Spinal cord (tissue), 10 donors: ENCODE data around the gene HIGD1B. TPM values are rescaled to one million over a fixed set of nuclear protein-coding genes. Genes with fewer than 3 reads are reported as not detected.
"Not testable (repeated sequence)": the region's sequence is repeated elsewhere in the genome, so short reads cannot be mapped to it uniquely, and the experiment has no call there.

Experiments
- DNase-seq, 6 donors: peaks; one replicate each; pipeline versions ENCODE4 v3.0.0 to v3.0.0-alpha.2; 2013 to 2015; ENCODE audit warnings: low spot score in 6 of 6, low read depth in 4 of 6
- H3K27ac ChIP-seq: one replicate; pipeline ENCODE4 v1.5.1; 2013; ENCODE audit warnings: low read depth, low read length, control low read depth
- H3K27me3 ChIP-seq: one replicate; pipeline ENCODE4 v1.6.1; 2013; ENCODE audit warnings: low read length; ENCODE audit not compliant: control insufficient read depth, insufficient read depth
- H3K36me3 ChIP-seq: one replicate; pipeline ENCODE4 v1.6.1; 2013; ENCODE audit warnings: low read length; ENCODE audit not compliant: control insufficient read depth, insufficient read depth
- H3K4me1 ChIP-seq: one replicate; pipeline ENCODE4 v1.6.1; 2013; ENCODE audit warnings: low read length; ENCODE audit not compliant: control insufficient read depth, insufficient read depth
- H3K4me3 ChIP-seq: one replicate; pipeline ENCODE4 v1.5.1; 2013; ENCODE audit warnings: low read depth, low read length, control low read depth
- H3K9me3 ChIP-seq: one replicate; pipeline ENCODE4 v1.6.1; 2013; ENCODE audit warnings: low read length; ENCODE audit not compliant: control insufficient read depth, insufficient read depth
- WGBS: methylation state at CpG from one replicate; pipeline ENCODE4 v1.1.5; 2013; ENCODE audit warnings: missing lambda C conversion rate; ENCODE audit not compliant: insufficient coverage; 5-methylcytosine and 5-hydroxymethylcytosine counted together
- polyA plus RNA-seq, 2 donors: library from polyadenylated mRNA; unstranded; fragments of 120-200 nt; gene quantifications; one replicate each; pipeline ENCODE4 v1.2.1, GENCODE V29; 2013; ENCODE audit not compliant: insufficient read length in 2 of 2
- total RNA-seq, 2 donors: library from RNA; depleted of rRNA in 1 of 2; stranded (reverse); fragments of 120-200 nt in 1 of 2; fragments of >200 nt in 1 of 2; gene quantifications; one replicate each; pipeline versions ENCODE4 v1.2.3 to v1.2.4, GENCODE V29; 2013 to 2014
- donor health status: healthy.

HIGD1B gene
- total and polyA plus RNA-seq, 4 donors = 5.4 to 18.5 (median 10.4) TPM

DNA sequence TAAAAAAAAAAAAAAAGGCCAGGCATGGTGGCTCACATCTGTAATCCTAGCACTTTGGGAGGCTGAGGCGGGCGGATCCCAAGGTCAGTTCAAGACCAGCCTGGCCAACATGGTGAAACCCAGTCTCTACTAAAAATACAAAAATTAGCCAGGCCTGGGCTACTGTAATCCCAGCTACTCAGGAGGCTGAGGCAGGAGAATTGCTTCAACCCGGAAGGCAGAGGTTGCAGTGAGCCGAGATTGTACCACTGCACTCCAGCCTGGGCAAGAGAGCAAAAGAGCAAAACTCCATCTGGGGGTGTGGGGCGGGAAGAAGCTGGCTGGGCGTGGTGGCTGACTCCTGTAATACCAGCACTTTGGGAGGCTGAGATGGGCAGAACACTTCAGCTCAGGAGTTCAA, 29.2 kb upstream of the HIGD1B start:
- not testable (repeated sequence) for H3K27me3 ChIP-seq, H3K36me3 ChIP-seq, H3K9me3 ChIP-seq, DNase-seq, H3K4me3 ChIP-seq, H3K27ac ChIP-seq, H3K4me1 ChIP-seq
- 91% methylated on average over 4 of the region's 6 CpGs for WGBS

- WGBS = 19% methylated on average over 3 of the region's 7 CpGs
- no peaks in the 10 kb centered on the region for H3K27me3 ChIP-seq
- DNase-seq = peak in 3 of 6 donors; percentile 22 to 95 (median 80)
- no peaks in the 10 kb centered on the region for H3K36me3 ChIP-seq
- H3K27ac ChIP-seq = peak overlapping the region; percentile 58
- peaks cover 3% of the 10 kb centered on the region for H3K4me1 ChIP-seq
- no peak overlapping the region for H3K4me3 ChIP-seq
- no peaks in the 10 kb centered on the region for H3K9me3 ChIP-seq
Measured at GRCh38 chr17:44820631-44821212, 27.0 kb upstream of the HIGD1B start.

DNA sequence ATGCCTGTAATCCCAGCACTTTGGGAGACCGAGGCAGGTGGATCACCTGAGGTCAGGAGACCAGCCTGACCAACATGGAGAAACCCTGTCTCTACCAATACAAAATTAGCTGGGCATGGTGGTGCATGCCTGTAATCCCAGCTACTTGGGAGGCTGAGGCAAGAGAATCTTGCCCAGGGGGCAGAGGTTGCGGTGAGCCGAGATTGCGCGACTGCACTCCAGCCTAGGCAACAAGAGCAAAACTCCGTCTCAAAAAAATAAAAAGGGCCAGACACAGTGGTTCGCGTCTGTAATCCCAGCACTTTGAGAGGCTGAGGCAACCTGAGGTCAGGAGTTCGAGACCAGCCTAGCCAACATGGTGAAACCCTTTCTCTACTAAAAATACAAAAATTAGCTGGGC, 22.4 kb upstream of the HIGD1B start:
- not testable (repeated sequence) for H3K9me3 ChIP-seq, H3K4me1 ChIP-seq, H3K36me3 ChIP-seq, H3K4me3 ChIP-seq, H3K27ac ChIP-seq, DNase-seq, H3K27me3 ChIP-seq
- WGBS = 96% methylated on average over 5 of the region's 9 CpGs

GRCh38 chr17:44826123-44826790, 21.4 kb upstream of the HIGD1B start:
- H3K27ac ChIP-seq = no peak overlapping the region
- no peak overlapping the region for H3K4me3 ChIP-seq
- 92% methylated on average over 6 of the region's 15 CpGs for WGBS
- no peaks in the 10 kb centered on the region for H3K36me3 ChIP-seq
- no peak for DNase-seq
- H3K4me1 ChIP-seq = peaks cover 9% of the 10 kb centered on the region
- no peaks in the 10 kb centered on the region for H3K9me3 ChIP-seq
- H3K27me3 ChIP-seq = peaks cover 8% of the 10 kb centered on the region

GRCh38 chr17:44827863-44828262, 19.8 kb upstream of the HIGD1B start:
- no peaks in the 10 kb centered on the region for H3K9me3 ChIP-seq
- H3K4me3 ChIP-seq = peak overlapping the region; percentile 73
- H3K27ac ChIP-seq = no peak overlapping the region
- no CpG with 5 or more reads among the region's 1 CpG for WGBS
- no peak for DNase-seq
- no peaks in the 10 kb centered on the region for H3K36me3 ChIP-seq
- H3K4me1 ChIP-seq = peaks cover 9% of the 10 kb centered on the region
- H3K27me3 ChIP-seq = peaks cover 8% of the 10 kb centered on the region

- WGBS = 0% methylated on average over 20 of the region's 21 CpGs
- peaks cover 9% of the 10 kb centered on the region for H3K4me1 ChIP-seq
- no peaks in the 10 kb centered on the region for H3K9me3 ChIP-seq
- DNase-seq = peak in 2 of 6 donors; percentile 12 to 31
- H3K4me3 ChIP-seq = peak overlapping the region; percentile 73
- peaks cover 8% of the 10 kb centered on the region for H3K27me3 ChIP-seq
- no peaks in the 10 kb centered on the region for H3K36me3 ChIP-seq
- peak overlapping the region; percentile 69 for H3K27ac ChIP-seq
Measured at GRCh38 chr17:44828919-44829522, 18.7 kb upstream of the HIGD1B start.

DNA sequence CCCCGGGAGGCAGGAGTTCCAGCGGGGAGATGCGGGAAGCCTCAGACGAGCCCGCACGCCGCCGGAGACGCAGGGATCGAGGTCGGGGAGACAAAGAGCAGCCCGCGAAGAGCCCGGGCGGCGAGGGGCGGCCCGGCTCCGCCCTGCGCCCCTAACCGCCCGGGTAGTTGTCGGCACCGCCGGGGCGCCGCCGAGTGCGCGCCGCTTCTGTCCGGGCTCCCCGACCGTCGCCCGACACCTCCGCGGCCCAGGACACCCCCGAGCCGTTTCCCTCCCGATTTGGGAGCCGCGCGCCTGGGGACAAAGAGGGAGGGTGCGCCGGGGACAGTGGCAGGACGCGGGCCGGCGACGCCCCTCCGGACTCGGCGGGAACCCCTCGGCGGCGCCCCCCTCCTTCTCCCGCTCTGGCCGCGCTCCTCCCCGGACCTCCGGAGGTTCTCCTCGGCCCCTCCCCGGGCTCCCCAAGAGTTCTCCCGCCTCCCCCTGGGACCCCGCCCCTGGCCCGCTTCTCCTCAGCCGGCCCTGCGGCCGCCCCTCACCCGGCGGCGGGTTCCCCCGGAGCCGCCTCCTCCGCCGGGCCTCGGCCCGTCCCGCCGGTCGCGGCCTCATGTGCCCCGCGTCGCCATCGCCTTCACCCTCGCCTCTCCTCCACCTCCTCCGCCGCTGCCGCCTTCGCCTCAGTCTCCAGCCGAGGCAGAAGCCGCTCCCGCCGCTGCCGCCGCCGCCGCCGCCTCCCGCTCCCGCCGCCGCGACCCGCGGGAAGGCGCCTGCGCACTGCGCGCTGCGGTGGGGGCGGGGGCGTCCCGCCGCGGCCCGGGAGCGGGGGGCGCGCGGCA, 17.9 kb upstream of the HIGD1B start, which contains the start of gene GJC1:
Gene GJC1, minus strand, starts transcription at position 765 of the 836 bp plus-strand sequence. CDS start 24,470 bp downstream, outside the sequence.
- DNase-seq = peak in 3 of 6 donors; percentile 23 to 84 (median 72)
- WGBS = under 1% methylated on average over 122 of the region's 123 CpGs
- Histone ChIP-seq H3K4me1 (peaks cover 9% of the 10 kb centered on the region), H3K9me3 (no peaks in the 10 kb centered on the region), H3K4me3 (peak within 1 kb of the TSS; percentile 73), H3K27ac (peak within 1 kb of the TSS; percentile 69), H3K36me3 (no peaks in the 10 kb centered on the region), H3K27me3 (peaks cover 8% of the 10 kb centered on the region)

DNA sequence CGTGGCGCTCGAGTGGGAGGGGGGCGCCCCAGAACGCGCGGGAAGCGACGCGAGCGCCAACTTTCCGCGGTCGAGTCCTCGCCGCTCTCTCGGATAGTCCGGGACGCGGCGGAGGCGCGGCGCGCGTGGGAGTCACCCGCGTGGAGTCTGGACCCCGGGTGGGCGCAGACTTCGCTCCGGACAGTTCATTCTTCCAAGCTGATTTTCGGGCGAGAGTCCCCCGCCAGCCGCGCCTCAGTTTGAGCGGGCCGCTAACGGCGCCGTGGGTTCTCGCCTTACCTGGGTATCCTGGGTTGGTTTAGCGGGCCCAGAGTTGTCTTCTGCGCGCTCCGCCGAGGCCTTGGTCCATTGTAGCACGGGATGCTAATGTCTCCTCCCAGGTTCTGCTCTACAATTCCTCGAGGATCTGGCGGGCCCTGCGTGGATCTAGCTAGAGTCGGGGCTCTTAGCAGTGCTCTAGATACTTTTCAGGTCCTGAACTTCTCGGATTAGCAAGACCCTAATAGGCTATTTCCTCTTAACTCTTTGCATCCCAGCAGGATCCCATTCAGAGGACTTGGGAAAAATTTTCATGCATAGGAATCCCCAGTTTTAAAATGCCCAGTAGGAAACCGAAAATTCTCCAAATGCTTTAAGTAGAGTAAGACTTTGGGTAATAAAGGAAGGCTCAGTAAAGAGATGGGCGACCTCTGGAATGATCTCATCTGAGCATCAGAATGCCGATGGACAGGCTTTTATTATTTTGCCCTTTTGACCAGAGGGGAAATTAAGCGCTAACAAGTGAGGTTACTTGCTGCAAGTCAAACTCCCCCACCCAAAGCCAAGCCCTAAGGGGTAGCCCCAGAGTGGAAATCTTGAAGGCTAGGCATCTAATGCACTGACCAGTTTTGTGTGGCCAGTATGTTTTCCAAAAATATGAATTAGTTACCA, 17.1 kb upstream of the HIGD1B start:
- Histone ChIP-seq H3K27ac (peak overlapping the region; percentile 50), H3K36me3 (no peaks in the 10 kb centered on the region), H3K9me3 (no peaks in the 10 kb centered on the region), H3K4me3 (peak overlapping the region; percentile 52), H3K27me3 (peaks cover 8% of the 10 kb centered on the region), H3K4me1 (peaks cover 9% of the 10 kb centered on the region)
- under 1% methylated on average over 55 of the region's 58 CpGs for WGBS
- peak in 2 of 6 donors; percentile 9 to 46 for DNase-seq
